Vagina (tissue), 2 donors: ENCODE results near the gene CFAP73.

Experiments
- POLR2A ChIP-seq, 2 donors: fragments of 450-650 bp; IDR thresholded peaks; one replicate each; pipeline ENCODE4 v1.6.1; 2017; ENCODE audit warnings: antibody characterized with exemption in 2 of 2, mild to moderate bottlenecking in 2 of 2, moderate library complexity in 2 of 2
- POLR2AphosphoS5 ChIP-seq, 2 donors: sonication (generic); formaldehyde crosslinking; IDR thresholded peaks; one replicate each; pipeline ENCODE4 v1.9.0; 2017; ENCODE audit warnings: antibody characterized with exemption in 2 of 2, mild to moderate bottlenecking in 2 of 2, low read depth in 1 of 2; ENCODE audit not compliant: insufficient read depth in 1 of 2

- no peak for TF ChIP-seq POLR2A (IDR thresholded peaks at IDR 0.05)
- TF ChIP-seq POLR2AphosphoS5 (IDR thresholded peaks at IDR 0.05; ENCODE audit: insufficient read depth in 1 of 2, low read depth in 1 of 2): no peak
These were observed 33.9 kb upstream of the CFAP73 start for GRCh38 chr12:113115455-113116126.
